Calu3 (cell line): ENCODE measurements around the gene THADA. TPM values are rescaled to one million over a fixed set of nuclear protein-coding genes. Genes with fewer than 3 reads are reported as not detected.
"Not testable (repeated sequence)": the region's sequence is repeated elsewhere in the genome, so short reads cannot be mapped to it uniquely, and the experiment has no call there.

Experiments
- BruUV-seq: library from RNA; stranded (reverse); fragments of 400-500 nt; replicated peaks from 2 replicates; lab custom pipeline; 2021; lab: Mats Ljungman, UMichigan
- CTCF ChIA-PET: fragments of 300-600 bp; sonication (Branson Sonifier 250); formaldehyde crosslinking; loops from one replicate; lab custom pipeline; 2022; ENCODE audit warnings: antibody characterized with exemption; lab: Charles Lee
- DNase-seq: peaks from one replicate; pipeline ENCODE4 v3.0.0; 2022
- H3K27ac Mint-ChIP-seq: one replicate; pipeline ENCODE4 v1.8.0; 2022; ENCODE audit warnings: mixed read lengths; ENCODE audit not compliant: unreplicated experiment
- H3K27me3 Mint-ChIP-seq: one replicate; pipeline ENCODE4 v1.8.0; 2022; ENCODE audit warnings: mixed read lengths; ENCODE audit not compliant: unreplicated experiment
- H3K36me3 Mint-ChIP-seq: one replicate; pipeline ENCODE4 v1.8.0; 2022; ENCODE audit warnings: mild to moderate bottlenecking, moderate library complexity, mixed read lengths; ENCODE audit not compliant: insufficient read depth, unreplicated experiment
- H3K4me1 Mint-ChIP-seq: one replicate; pipeline ENCODE4 v1.8.0; 2022; ENCODE audit warnings: mild to moderate bottlenecking, low read depth, mixed read lengths; ENCODE audit not compliant: unreplicated experiment
- H3K4me3 Mint-ChIP-seq: one replicate; pipeline ENCODE4 v1.8.0; 2022; ENCODE audit warnings: mild to moderate bottlenecking, low read depth, moderate library complexity, mixed read lengths; ENCODE audit not compliant: unreplicated experiment
- H3K9me3 Mint-ChIP-seq: one replicate; pipeline ENCODE4 v1.8.0; 2022; ENCODE audit warnings: low read depth, mixed read lengths; ENCODE audit not compliant: unreplicated experiment
- intact Hi-C: fragments of 100-400 bp; cut with micrococcal nuclease; formaldehyde crosslinking; loops from one replicate; pipeline ENCODE4 v1.10.0; 2022; ENCODE audit not compliant: unreplicated experiment
- total RNA-seq: library from RNA; stranded (reverse); gene quantifications from 2 replicates; pipeline ENCODE4 v1.2.3, GENCODE V29; 2022
- TF ChIP-seq, protein P1 (sequence below): fragments of 200-600 bp; IDR thresholded peaks from one replicate; pipeline ENCODE4 v1.8.0; 2022; ENCODE audit warnings: antibody characterized with exemption; ENCODE audit not compliant: unreplicated experiment

THADA gene
- total RNA-seq, 1 experiment from 2014 or later, result 35.5 TPM

DNA sequence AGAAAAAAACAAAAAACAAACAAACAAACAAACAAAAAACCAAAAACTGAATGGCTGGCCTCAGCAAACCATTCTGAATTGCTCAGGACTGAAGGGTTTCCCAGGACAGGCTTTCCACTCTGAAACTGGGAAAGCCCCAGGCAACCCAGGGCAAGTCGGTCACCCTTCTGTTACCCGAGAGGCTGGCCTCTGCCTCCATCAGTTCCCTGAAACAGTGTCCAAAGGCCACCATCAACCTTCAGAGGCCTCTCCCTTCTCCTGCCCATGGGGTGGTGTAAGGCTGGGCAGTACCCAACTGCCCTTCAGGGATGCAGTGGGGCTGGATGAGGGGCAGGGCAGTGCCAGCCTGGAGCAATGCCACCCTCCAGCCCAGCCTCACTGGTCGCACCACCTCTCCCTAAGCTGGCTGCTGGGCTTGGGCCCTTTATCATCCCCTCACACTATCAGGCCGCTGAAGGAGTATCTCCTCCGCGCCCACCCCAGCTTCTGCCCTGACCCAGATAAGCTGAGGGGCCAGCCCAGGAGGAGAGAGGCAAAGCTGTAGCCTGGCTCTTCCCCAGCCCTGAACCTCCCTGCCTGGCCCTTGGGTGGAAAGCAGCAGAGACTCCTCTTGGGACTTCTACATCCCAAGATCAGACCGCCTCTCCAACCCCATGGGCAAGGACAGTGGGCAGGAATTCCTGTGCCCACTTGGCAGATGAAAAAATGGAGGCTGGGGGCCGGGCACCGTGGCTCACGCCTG is 405.4 kb downstream of the THADA start:
- TF ChIP-seq, protein P1, sequence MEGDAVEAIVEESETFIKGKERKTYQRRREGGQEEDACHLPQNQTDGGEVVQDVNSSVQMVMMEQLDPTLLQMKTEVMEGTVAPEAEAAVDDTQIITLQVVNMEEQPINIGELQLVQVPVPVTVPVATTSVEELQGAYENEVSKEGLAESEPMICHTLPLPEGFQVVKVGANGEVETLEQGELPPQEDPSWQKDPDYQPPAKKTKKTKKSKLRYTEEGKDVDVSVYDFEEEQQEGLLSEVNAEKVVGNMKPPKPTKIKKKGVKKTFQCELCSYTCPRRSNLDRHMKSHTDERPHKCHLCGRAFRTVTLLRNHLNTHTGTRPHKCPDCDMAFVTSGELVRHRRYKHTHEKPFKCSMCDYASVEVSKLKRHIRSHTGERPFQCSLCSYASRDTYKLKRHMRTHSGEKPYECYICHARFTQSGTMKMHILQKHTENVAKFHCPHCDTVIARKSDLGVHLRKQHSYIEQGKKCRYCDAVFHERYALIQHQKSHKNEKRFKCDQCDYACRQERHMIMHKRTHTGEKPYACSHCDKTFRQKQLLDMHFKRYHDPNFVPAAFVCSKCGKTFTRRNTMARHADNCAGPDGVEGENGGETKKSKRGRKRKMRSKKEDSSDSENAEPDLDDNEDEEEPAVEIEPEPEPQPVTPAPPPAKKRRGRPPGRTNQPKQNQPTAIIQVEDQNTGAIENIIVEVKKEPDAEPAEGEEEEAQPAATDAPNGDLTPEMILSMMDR, result no peak
- no peaks in the 10 kb centered on the region for H3K27me3 Mint-ChIP-seq
- no peak overlapping the region for H3K4me3 Mint-ChIP-seq
- CTCF ChIA-PET, result interaction anchor here (0.7 kb wide), 1 partner anchor 50 kb away, joined by 4 read pairs; no protein-coding TSS in a partner anchor
- intact Hi-C loops, result no loop called here
- H3K4me1 Mint-ChIP-seq, result peaks cover 40% of the 10 kb centered on the region
- H3K27ac Mint-ChIP-seq, result no peak overlapping the region
- H3K36me3 Mint-ChIP-seq, result peaks cover 20% of the 10 kb centered on the region
- H3K9me3 Mint-ChIP-seq, result no peaks in the 10 kb centered on the region
- DNase-seq, result no peak
- no TSS peak for BruUV-seq

DNA sequence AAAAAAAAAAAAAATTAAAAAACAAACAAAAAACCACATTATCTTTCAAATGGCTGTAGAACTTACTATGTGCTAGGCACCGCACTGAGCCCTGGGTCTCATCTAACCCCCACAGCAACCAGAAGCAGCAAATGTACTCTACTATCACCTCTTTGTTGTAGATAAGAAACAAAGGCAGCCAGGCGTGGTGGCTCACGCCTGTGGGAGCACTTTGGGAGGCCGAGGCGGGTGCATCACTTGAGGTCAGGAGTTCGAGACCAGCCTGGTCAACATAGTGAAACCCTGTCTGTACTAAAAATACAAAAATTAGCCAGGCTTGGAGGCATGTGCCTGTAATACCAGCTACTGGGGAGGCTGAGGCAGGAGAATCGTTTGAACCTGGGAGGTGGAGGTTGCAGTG is 406.0 kb downstream of the THADA start:
- H3K27me3 Mint-ChIP-seq, DNase-seq, intact Hi-C loops, H3K27ac Mint-ChIP-seq, BruUV-seq, H3K4me3 Mint-ChIP-seq, H3K9me3 Mint-ChIP-seq: not testable (repeated sequence)
- Mint-ChIP-seq H3K36me3 (peaks cover 18% of the 10 kb centered on the region), H3K4me1 (peaks cover 40% of the 10 kb centered on the region)
- CTCF ChIA-PET, result interaction anchor here (0.7 kb wide), 1 partner anchor 177 kb away, joined by 4 read pairs; no protein-coding TSS in a partner anchor

DNA sequence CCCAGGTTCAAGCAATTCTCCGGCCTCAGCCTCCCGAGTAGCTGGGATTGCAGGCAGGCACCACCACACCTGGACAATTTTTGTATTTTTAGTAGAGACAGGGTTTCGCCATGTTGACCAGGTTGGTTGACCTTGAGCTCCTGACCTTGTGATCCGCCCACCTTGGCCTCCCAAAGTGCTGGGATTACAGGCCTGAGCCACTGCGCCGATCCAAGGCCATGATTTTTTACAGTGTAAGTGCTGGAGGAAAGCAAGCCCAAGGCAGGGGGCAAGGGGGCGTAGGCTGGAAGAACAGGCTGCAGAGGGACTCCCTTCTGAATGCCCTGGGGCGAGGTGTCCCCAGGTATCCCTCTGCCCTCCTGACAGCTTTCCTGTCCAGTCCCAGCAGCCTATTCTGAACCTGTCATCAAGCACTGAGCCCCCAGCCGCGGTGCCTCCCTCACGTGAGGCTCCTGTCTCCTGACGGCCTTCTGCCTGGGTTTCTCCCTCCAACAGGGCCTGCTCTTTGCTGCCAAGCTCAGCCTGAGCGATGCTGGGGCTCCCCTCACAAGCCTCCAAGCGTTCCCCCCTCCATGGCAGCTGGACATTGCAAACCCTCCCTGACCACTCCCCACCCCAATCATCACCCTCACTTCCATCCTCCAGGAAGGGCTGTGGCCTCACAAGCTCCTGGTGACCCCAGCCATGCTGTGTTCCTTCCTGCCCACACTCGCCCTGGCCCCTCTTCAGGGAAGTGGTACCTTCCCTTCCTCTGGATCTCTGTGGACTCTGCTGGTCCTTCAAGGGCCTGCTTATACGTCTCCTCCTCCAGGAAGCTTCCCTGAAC is 407.1 kb downstream of the THADA start:
- Mint-ChIP-seq H3K4me3 (no peak overlapping the region), H3K27ac (no peak overlapping the region), H3K4me1 (peaks cover 40% of the 10 kb centered on the region), H3K36me3 (peaks cover 16% of the 10 kb centered on the region), H3K9me3 (no peaks in the 10 kb centered on the region), H3K27me3 (no peaks in the 10 kb centered on the region)
- TF ChIP-seq, protein P1, result no peak
- DNase-seq, result no peak
- intact Hi-C loops, result no loop called here
- CTCF ChIA-PET, result interaction anchor here (0.7 kb wide), 1 partner anchor 178 kb away, joined by 4 read pairs; no protein-coding TSS in a partner anchor
- BruUV-seq, result no TSS peak

DNA sequence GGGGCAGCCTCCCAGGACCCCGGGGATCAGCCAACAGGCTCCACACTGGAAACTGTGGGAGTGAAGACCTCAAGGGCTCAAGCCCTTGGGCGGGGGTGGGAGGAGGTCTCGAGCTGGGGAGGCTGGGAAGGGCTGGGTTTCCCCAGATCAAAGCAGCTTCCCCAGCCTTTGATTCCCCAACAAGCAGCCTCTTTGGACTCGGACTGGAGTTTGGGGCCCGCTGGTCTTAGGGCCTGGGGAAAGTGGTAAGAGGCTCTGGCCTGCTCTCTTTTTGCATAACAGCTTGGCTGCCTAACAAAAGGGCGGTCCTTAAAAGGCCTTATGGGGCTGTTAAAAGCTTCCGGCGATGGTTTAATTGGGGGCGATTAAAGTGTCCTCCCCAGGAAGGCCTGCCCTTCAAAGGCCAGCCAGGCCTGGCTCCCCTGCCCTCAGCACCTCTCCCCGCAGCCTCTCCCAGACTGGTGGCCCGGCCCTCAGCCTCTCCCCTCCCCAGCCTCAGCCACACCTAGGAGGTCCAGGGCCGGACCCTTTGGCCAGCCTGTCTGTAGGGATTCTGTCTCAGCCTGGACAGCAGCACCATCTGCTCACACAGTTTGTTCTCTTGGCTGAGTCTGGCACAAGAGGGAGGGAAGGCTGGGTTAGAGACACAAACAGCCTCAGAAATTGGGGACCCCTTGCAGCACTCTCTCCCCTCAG is 409.0 kb downstream of the THADA start:
- no TSS peak for BruUV-seq
- Mint-ChIP-seq H3K36me3 (peaks cover 11% of the 10 kb centered on the region), H3K27me3 (no peaks in the 10 kb centered on the region), H3K9me3 (no peaks in the 10 kb centered on the region), H3K27ac (no peak overlapping the region), H3K4me3 (no peak overlapping the region), H3K4me1 (peaks cover 36% of the 10 kb centered on the region)
- TF ChIP-seq, protein P1, result no peak
- intact Hi-C loops, result no loop called here
- CTCF ChIA-PET, result no interaction called here
- no peak for DNase-seq
